ENCODE data around the gene SDSL.

DNA sequence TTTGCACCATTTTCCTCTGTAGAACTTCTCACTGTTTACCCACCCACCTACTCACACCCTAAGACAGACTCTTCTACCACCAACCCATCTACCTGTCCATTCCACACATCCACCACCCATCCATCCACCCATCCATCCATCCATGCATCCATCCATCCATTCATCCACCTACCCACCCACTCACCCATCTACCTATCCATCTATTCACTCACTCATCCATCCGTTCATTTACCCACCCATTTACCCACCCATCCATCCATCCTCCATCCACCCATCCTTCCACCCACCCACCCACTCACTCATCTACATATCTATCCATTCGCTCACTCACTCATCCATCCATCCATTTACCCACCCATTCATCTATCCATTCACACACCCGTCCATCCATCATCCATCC lies 48.7 kb upstream of the SDSL start:
- TF ChIP-seq, protein P1, sequence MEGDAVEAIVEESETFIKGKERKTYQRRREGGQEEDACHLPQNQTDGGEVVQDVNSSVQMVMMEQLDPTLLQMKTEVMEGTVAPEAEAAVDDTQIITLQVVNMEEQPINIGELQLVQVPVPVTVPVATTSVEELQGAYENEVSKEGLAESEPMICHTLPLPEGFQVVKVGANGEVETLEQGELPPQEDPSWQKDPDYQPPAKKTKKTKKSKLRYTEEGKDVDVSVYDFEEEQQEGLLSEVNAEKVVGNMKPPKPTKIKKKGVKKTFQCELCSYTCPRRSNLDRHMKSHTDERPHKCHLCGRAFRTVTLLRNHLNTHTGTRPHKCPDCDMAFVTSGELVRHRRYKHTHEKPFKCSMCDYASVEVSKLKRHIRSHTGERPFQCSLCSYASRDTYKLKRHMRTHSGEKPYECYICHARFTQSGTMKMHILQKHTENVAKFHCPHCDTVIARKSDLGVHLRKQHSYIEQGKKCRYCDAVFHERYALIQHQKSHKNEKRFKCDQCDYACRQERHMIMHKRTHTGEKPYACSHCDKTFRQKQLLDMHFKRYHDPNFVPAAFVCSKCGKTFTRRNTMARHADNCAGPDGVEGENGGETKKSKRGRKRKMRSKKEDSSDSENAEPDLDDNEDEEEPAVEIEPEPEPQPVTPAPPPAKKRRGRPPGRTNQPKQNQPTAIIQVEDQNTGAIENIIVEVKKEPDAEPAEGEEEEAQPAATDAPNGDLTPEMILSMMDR (tag by site-specific recombination; IDR thresholded peaks at IDR 0.05) = no peak
- TF ChIP-seq, protein P2, sequence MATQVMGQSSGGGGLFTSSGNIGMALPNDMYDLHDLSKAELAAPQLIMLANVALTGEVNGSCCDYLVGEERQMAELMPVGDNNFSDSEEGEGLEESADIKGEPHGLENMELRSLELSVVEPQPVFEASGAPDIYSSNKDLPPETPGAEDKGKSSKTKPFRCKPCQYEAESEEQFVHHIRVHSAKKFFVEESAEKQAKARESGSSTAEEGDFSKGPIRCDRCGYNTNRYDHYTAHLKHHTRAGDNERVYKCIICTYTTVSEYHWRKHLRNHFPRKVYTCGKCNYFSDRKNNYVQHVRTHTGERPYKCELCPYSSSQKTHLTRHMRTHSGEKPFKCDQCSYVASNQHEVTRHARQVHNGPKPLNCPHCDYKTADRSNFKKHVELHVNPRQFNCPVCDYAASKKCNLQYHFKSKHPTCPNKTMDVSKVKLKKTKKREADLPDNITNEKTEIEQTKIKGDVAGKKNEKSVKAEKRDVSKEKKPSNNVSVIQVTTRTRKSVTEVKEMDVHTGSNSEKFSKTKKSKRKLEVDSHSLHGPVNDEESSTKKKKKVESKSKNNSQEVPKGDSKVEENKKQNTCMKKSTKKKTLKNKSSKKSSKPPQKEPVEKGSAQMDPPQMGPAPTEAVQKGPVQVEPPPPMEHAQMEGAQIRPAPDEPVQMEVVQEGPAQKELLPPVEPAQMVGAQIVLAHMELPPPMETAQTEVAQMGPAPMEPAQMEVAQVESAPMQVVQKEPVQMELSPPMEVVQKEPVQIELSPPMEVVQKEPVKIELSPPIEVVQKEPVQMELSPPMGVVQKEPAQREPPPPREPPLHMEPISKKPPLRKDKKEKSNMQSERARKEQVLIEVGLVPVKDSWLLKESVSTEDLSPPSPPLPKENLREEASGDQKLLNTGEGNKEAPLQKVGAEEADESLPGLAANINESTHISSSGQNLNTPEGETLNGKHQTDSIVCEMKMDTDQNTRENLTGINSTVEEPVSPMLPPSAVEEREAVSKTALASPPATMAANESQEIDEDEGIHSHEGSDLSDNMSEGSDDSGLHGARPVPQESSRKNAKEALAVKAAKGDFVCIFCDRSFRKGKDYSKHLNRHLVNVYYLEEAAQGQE (tag by site-specific recombination; IDR thresholded peaks at IDR 0.05) = no peak
- TF ChIP-seq, protein P3, sequence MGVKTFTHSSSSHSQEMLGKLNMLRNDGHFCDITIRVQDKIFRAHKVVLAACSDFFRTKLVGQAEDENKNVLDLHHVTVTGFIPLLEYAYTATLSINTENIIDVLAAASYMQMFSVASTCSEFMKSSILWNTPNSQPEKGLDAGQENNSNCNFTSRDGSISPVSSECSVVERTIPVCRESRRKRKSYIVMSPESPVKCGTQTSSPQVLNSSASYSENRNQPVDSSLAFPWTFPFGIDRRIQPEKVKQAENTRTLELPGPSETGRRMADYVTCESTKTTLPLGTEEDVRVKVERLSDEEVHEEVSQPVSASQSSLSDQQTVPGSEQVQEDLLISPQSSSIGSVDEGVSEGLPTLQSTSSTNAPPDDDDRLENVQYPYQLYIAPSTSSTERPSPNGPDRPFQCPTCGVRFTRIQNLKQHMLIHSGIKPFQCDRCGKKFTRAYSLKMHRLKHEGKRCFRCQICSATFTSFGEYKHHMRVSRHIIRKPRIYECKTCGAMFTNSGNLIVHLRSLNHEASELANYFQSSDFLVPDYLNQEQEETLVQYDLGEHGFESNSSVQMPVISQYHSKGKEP (tag by site-specific recombination; IDR thresholded peaks at IDR 0.05) = no peak
- TF ChIP-seq, protein P4, sequence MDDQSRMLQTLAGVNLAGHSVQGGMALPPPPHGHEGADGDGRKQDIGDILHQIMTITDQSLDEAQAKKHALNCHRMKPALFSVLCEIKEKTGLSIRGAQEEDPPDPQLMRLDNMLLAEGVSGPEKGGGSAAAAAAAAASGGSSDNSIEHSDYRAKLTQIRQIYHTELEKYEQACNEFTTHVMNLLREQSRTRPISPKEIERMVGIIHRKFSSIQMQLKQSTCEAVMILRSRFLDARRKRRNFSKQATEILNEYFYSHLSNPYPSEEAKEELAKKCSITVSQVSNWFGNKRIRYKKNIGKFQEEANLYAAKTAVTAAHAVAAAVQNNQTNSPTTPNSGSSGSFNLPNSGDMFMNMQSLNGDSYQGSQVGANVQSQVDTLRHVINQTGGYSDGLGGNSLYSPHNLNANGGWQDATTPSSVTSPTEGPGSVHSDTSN (CRISPR knock-in tag; IDR thresholded peaks at IDR 0.05) = no peak
- no peak for TF ChIP-seq YY1 (tag by site-specific recombination; IDR thresholded peaks at IDR 0.05)
- TF ChIP-seq, protein P5, sequence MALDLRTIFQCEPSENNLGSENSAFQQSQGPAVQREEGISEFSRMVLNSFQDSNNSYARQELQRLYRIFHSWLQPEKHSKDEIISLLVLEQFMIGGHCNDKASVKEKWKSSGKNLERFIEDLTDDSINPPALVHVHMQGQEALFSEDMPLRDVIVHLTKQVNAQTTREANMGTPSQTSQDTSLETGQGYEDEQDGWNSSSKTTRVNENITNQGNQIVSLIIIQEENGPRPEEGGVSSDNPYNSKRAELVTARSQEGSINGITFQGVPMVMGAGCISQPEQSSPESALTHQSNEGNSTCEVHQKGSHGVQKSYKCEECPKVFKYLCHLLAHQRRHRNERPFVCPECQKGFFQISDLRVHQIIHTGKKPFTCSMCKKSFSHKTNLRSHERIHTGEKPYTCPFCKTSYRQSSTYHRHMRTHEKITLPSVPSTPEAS (tag by site-specific recombination; IDR thresholded peaks at IDR 0.05) = no peak
- no peak for TF ChIP-seq ZNF274 (IDR thresholded peaks at IDR 0.05; ENCODE audit: low read length)
- TF ChIP-seq ZNF274 (tag by site-specific recombination; IDR thresholded peaks at IDR 0.05; ENCODE audit: borderline replicate concordance) = no peak
- TF ChIP-seq ZNF324 (tag by site-specific recombination; IDR thresholded peaks at IDR 0.05) = no peak
- TF ChIP-seq EGR2 (tag by site-specific recombination; IDR thresholded peaks at IDR 0.05; ENCODE audit: low read depth) = peak; percentile 98

Data from HEK293 (cell line).